ENCODE measurements around the gene SERPINB6. TPM values are rescaled to one million over a fixed set of nuclear protein-coding genes. Genes with fewer than 3 reads are reported as not detected.

SERPINB6 gene
- total RNA-seq: 100 to 1,000 TPM; 145 to 222 (median 188) TPM
- 100 to 1,000 TPM; 111 to 256 (median 193) TPM for polyA plus RNA-seq
- long read RNA-seq, donor 1, transcript SERPINB6-205 (7 exons, 1,315 nt): major isoform, 24 of 132 reads
- long read RNA-seq, donor 1, transcript SERPINB6-212 (6 exons, 3,265 nt): minor isoform, 9 of 132 reads
- long read RNA-seq, donor 1, transcript SERPINB6-204 (7 exons, 1,370 nt): minor isoform, 20 of 132 reads
- long read RNA-seq, donor 1, transcript SERPINB6-203 (7 exons, 1,495 nt): minor isoform, 10 of 132 reads
- long read RNA-seq, donor 1, partial matches to known transcripts: 53 of 132 reads
- long read RNA-seq, donor 1, other reads (novel, unspliced or antisense): 0 of 132 reads
- long read RNA-seq, donor 2, transcript SERPINB6-204 (7 exons, 1,370 nt): minor isoform, 9 of 77 reads
- long read RNA-seq, donor 2, transcript SERPINB6-203 (7 exons, 1,495 nt): minor isoform, 6 of 77 reads
- long read RNA-seq, donor 2, transcript SERPINB6-205 (7 exons, 1,315 nt): major isoform, 22 of 77 reads
- long read RNA-seq, donor 2, partial matches to known transcripts: 30 of 77 reads
- long read RNA-seq, donor 2, other reads (novel, unspliced or antisense): 0 of 77 reads

DNA sequence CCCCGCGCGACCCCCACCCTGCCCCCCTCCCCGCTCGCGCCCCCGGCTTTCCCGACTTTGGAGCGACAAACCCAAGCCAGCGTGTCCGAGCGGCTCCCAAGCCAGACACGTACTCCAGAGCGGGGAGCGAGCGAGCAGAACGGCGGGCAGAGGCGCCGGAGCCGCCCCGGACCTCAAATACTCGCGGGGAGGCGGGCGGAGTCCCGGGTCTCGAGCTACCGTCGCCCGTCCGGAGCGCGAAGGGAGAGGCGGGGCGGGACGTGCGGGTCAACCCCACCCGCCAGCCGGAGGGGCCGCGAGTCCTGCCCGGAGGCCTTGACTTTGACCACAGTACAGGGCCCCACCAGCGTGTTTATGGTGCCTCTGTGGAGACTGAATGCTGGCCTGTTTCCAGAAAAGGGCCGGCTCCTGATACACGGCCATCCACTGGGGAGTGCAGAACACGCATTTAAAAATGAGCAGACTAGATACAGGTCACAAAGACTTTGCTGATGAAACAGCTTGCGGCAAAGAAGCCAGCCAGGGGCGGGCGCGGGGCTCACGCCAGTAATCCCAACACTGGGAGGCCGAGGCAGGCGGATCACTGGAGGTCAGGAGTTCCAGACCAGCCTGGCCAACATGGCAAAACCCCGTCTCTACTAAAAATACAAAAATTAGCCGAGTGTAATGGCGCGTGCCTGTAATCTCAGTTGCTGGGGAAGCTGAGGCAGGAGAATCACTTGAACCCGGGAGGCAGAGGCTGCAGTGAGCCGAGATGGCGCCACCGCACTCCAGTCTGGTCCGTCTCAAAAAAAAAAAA lies at the start of gene SERPINB6:
TSS of gene SERPINB6 (minus strand) at position 148 of the 799 bp plus-strand sequence. CDS start 12,235 bp downstream, outside the sequence.
- 1 to 10% (median 3%) methylated on average over 25 to 63 of the region's 63 CpGs for WGBS, 5 donors
- Histone ChIP-seq H3K27me3 (replicated peaks in 1 of 7) (no peaks in the 10 kb centered on the region), H3K27ac (peak within 1 kb of the TSS; percentile 92 to 98 (median 96)), H3K9me3 (no peaks in the 10 kb centered on the region), H3K4me1 (peaks cover 9 to 68% (median 46%) of the 10 kb centered on the region in 6 donors), H3K36me3 (peaks cover 0 to 11% (median 0%) of the 10 kb centered on the region in 6 donors), H3K4me3 (peak within 1 kb of the TSS; percentile 48 to 91 (median 64))
- peak; percentile 93 for DNase-seq
- TF ChIP-seq POLR2AphosphoS5 (IDR thresholded peaks at IDR 0.05) (peak; percentile 59 to 85 (median 83)), POLR2A (IDR thresholded peaks at IDR 0.05) (no peak)
- intact Hi-C loops (cut with DNase I; ENCODE audit: low total_unique reads): no loop called here

DNA sequence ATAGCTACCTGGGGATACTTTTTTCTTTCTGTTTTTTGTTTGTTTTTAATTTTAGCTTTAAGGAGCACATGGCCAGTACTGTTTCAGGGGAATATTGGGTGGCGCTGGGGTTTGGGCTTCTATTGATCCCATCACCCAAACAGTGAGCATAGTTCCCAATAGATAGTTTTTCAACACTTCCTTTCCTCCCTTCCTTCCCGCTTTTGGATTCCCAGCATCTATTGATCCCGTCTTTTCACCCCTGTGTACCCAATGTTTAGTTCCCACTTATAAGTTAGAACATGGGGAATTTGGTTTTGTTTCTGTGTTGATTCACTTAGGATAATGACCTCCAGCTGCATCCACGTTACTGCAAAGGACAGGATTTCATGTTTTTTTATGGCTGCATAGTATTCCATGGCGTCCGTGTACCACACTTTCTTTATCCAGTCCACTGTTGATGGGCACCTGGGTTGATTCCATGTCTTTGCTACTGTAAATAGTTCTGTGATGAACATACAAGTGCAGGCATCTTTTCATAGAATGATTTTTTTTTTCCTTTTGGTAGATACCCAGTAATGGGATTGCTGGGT lies 48.5 kb upstream of the SERPINB6 start:
- peaks cover 0 to 60% (median 22%) of the 10 kb centered on the region in 6 donors for H3K36me3 ChIP-seq
- peaks cover 14 to 65% (median 30%) of the 10 kb centered on the region in 6 donors for H3K4me1 ChIP-seq
- 89 to 96% (median 95%) methylated on average over 6 of the region's 6 CpGs for WGBS, 5 donors
- H3K27ac ChIP-seq: peak overlapping the region in 4 of 8 donors; percentile 15 to 65 (median 45)
- no peak for DNase-seq
- TF ChIP-seq POLR2A (IDR thresholded peaks at IDR 0.05): no peak
- TF ChIP-seq, protein P1, sequence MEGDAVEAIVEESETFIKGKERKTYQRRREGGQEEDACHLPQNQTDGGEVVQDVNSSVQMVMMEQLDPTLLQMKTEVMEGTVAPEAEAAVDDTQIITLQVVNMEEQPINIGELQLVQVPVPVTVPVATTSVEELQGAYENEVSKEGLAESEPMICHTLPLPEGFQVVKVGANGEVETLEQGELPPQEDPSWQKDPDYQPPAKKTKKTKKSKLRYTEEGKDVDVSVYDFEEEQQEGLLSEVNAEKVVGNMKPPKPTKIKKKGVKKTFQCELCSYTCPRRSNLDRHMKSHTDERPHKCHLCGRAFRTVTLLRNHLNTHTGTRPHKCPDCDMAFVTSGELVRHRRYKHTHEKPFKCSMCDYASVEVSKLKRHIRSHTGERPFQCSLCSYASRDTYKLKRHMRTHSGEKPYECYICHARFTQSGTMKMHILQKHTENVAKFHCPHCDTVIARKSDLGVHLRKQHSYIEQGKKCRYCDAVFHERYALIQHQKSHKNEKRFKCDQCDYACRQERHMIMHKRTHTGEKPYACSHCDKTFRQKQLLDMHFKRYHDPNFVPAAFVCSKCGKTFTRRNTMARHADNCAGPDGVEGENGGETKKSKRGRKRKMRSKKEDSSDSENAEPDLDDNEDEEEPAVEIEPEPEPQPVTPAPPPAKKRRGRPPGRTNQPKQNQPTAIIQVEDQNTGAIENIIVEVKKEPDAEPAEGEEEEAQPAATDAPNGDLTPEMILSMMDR (IDR thresholded peaks at IDR 0.05 in 8 of 11, conservative IDR thresholded peaks at IDR 0.05 in 3 of 11): no peak
- no peak for TF ChIP-seq POLR2AphosphoS5 (IDR thresholded peaks at IDR 0.05)
- H3K27me3 ChIP-seq (replicated peaks in 1 of 7): no peaks in the 10 kb centered on the region
- no peaks in the 10 kb centered on the region for H3K9me3 ChIP-seq
- no peak overlapping the region for H3K4me3 ChIP-seq
- intact Hi-C loops (cut with DNase I; ENCODE audit: low total_unique reads): no loop called here

DNA sequence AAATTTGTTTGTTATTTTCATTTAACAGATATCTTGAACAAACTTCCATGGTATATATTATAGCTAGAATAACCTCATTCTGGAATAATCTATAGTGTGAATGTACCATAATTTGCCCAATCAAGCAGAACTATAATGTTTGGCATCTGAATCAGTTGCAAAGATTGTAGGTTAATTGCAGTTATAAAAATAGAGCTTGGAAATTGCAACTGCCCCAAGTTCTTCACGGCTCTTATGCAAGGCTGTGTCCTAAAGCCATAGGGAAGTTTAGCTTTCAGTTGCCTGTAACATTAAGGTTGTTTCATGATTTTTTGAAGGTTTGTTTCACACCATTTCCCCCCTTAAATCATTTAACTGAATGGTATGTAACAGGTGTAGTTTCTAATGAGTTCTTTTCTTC lies 47.7 kb upstream of the SERPINB6 start:
- Histone ChIP-seq H3K4me1 (peaks cover 6 to 62% (median 23%) of the 10 kb centered on the region in 6 donors), H3K4me3 (no peak overlapping the region), H3K27me3 (replicated peaks in 1 of 7) (no peaks in the 10 kb centered on the region), H3K36me3 (peaks cover 0 to 67% (median 25%) of the 10 kb centered on the region in 6 donors), H3K9me3 (no peaks in the 10 kb centered on the region), H3K27ac (peak overlapping the region in 4 of 8 donors; percentile 15 to 65 (median 45))
- intact Hi-C loops (cut with DNase I; ENCODE audit: low total_unique reads): no loop called here
- TF ChIP-seq POLR2AphosphoS5 (IDR thresholded peaks at IDR 0.05): no peak
- DNase-seq: no peak
- 42 to 84% (median 63%) methylated on average over 1 of the region's 1 CpG for WGBS, 5 donors

DNA sequence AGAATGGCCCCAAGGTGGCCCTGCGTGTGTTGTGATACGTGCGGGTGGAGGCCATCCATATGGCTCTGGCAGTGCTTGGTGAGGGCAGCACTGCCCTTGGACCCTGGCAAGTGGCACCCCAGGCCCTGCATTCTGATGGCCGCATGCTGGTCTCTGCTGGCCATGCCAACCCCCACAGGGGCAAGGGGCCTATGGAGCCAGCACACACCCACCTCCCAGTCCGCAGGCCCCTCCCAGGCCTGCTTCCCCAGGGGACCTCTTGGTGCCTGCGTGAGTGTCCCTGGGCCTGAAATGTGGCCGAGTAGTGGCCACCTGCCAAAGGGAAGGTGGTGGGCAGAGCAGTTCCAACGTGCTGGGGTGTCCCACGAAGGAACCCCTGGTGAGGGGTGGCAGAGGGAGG lies 45.9 kb upstream of the SERPINB6 start:
- WGBS, 5 donors: 84 to 100% (median 92%) methylated on average over 7 to 9 of the region's 9 CpGs
- H3K27me3 ChIP-seq (replicated peaks in 1 of 7): no peaks in the 10 kb centered on the region
- TF ChIP-seq, protein P1 (IDR thresholded peaks at IDR 0.05 in 8 of 11, conservative IDR thresholded peaks at IDR 0.05 in 3 of 11): no peak
- peaks cover 0 to 55% (median 13%) of the 10 kb centered on the region in 6 donors for H3K4me1 ChIP-seq
- intact Hi-C loops (cut with DNase I; ENCODE audit: low total_unique reads): no loop called here
- H3K27ac ChIP-seq: peak overlapping the region in 1 of 8 donors; percentile 16
- H3K9me3 ChIP-seq: peaks cover 0 to 4% (median 3%) of the 10 kb centered on the region in 8 donors
- no peak for DNase-seq
- peaks cover 0 to 85% (median 29%) of the 10 kb centered on the region in 6 donors for H3K36me3 ChIP-seq
- no peak overlapping the region for H3K4me3 ChIP-seq
